HFFc6 (cell line): ENCODE results near the gene CFAP43. TPM values are rescaled to one million over a fixed set of nuclear protein-coding genes. Genes with fewer than 3 reads are reported as not detected.

Experiments
- DNase-seq: peaks from one replicate; pipeline ENCODE4 v3.0.0-alpha.2; 2018
- H3K27ac Mint-ChIP-seq: 2 replicates; pipeline ENCODE4 v1.8.0; 2020; ENCODE audit warnings: mild to moderate bottlenecking, mixed read lengths
- H3K27me3 Mint-ChIP-seq: 2 replicates; pipeline ENCODE4 v1.8.0; 2021; ENCODE audit warnings: mild to moderate bottlenecking, moderate library complexity, mixed read lengths; ENCODE audit not compliant: insufficient read depth
- H3K36me3 Mint-ChIP-seq: 2 replicates; pipeline ENCODE4 v1.8.0; 2021; ENCODE audit warnings: low read depth, mixed read lengths
- H3K4me1 Mint-ChIP-seq: 2 replicates; pipeline ENCODE4 v1.8.0; 2020; ENCODE audit warnings: low read depth, mixed read lengths
- H3K4me3 Mint-ChIP-seq: 2 replicates; pipeline ENCODE4 v1.8.0; 2020; ENCODE audit warnings: mild to moderate bottlenecking, moderate library complexity, mixed read lengths
- H3K9me3 Mint-ChIP-seq: 2 replicates; pipeline ENCODE4 v1.8.0; 2020; ENCODE audit warnings: mild to moderate bottlenecking, mixed read lengths
- total RNA-seq, 6 experiments: library from RNA; stranded (reverse); fragmentation: NEBNext Ultra II Directional; extraction: Animal tissue kit (Norgen Biotek cat#: 25700); gene quantifications; 2 replicates in 1 of 6; 3 replicates in 5 of 6; pipeline ENCODE4 v1.2.3, GENCODE V29; 2021
- TF ChIP-seq, protein P1 (sequence below): fragments of 200-600 bp; sonication (generic); IDR thresholded peaks from 2 replicates; pipeline ENCODE4 v1.5.0; 2021; ENCODE audit warnings: antibody characterized with exemption, mild to moderate bottlenecking

CFAP43 gene
- total RNA-seq, 6 experiments from 2014 or later: 0.14 TPM; not detected in 5

DNA sequence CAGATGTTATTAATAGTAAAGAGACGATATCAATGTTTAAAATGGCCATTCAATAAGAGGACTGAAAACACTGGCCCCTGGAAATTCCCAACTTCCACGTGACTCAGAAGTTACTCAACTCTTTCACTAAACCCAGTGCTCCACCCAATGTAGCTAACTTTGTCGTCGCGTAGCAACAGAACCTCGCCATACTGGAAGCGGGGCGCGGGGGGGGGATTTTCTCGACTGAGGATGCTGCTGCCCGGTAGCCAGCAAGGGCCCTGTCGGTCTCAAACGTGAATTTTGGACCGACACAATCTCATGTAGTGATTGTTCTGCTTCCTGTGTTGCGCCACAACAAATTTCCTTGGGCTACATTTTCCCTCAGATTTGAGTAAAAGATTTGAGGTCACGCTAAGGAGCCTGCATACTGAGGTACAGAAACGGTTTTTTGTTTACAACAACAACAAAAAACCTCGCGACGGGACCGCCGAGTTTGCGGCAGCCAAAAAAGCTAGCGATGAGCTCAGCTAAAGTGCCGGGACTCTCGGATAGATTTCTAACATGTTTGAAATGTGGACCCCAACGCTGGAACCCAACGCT, 111.2 kb downstream of the CFAP43 start:
- Mint-ChIP-seq H3K36me3 (no peaks in the 10 kb centered on the region; the same call in 1 of the 2 replicates), H3K4me3 (peak overlapping the region; percentile 92), H3K4me1 (peaks cover 61% of the 10 kb centered on the region), H3K27ac (peak overlapping the region; percentile 100), H3K27me3 (peaks cover 3% of the 10 kb centered on the region; the same call in 1 of the 2 replicates), H3K9me3 (no peaks in the 10 kb centered on the region)
- TF ChIP-seq, protein P1, sequence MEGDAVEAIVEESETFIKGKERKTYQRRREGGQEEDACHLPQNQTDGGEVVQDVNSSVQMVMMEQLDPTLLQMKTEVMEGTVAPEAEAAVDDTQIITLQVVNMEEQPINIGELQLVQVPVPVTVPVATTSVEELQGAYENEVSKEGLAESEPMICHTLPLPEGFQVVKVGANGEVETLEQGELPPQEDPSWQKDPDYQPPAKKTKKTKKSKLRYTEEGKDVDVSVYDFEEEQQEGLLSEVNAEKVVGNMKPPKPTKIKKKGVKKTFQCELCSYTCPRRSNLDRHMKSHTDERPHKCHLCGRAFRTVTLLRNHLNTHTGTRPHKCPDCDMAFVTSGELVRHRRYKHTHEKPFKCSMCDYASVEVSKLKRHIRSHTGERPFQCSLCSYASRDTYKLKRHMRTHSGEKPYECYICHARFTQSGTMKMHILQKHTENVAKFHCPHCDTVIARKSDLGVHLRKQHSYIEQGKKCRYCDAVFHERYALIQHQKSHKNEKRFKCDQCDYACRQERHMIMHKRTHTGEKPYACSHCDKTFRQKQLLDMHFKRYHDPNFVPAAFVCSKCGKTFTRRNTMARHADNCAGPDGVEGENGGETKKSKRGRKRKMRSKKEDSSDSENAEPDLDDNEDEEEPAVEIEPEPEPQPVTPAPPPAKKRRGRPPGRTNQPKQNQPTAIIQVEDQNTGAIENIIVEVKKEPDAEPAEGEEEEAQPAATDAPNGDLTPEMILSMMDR: no peak
- peak; percentile 95 for DNase-seq

DNA sequence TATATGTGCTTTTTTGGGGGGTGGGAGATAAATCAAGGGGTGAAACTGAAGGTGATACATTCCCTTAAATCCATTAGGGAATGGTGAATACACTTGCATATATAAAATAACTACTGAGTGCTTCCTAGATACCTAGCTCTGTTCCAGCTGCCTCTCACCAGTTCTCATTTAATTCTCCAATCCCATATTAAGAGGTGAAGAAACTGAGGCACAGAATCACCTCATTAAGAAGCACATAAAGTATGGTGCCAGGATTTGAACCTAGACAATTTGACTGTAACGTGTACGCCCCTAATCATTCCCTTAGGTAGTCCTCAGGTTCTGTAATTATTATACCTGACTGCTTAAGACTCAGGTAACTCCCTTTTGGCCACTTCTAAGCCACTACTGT, 111.7 kb downstream of the CFAP43 start:
- DNase-seq: no peak
- Mint-ChIP-seq H3K4me3 (peak overlapping the region; percentile 92), H3K9me3 (no peaks in the 10 kb centered on the region), H3K36me3 (no peaks in the 10 kb centered on the region; the same call in 1 of the 2 replicates), H3K4me1 (peaks cover 64% of the 10 kb centered on the region), H3K27me3 (peaks cover 3% of the 10 kb centered on the region; the same call in 1 of the 2 replicates), H3K27ac (peak overlapping the region; percentile 100)
- TF ChIP-seq, protein P1: no peak

DNA sequence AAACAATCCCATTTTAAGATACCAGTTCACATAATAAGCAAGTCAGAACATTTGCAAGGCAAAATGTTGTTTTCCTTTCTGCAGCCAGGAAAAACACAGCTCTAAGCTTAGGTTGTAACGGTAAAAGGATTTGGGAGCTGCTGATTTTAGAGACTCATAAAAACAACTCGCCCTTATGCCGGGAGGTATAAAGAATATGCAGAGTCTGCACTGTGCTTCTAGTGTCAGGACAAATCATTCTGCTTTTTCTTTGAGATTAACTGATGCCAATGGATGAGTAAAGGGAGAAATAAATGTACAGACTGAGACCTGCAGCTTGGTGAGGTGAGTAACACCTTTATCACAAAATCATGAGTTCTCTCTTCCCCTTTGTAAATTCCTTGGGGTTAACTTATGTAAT, 112.2 kb downstream of the CFAP43 start:
- Mint-ChIP-seq H3K4me3 (peak overlapping the region; percentile 92), H3K36me3 (no peaks in the 10 kb centered on the region), H3K4me1 (peaks cover 68% of the 10 kb centered on the region), H3K9me3 (no peaks in the 10 kb centered on the region), H3K27me3 (peaks cover 3% of the 10 kb centered on the region; the same call in 1 of the 2 replicates), H3K27ac (peak overlapping the region; percentile 100)
- DNase-seq: no peak
- TF ChIP-seq, protein P1: no peak

DNA sequence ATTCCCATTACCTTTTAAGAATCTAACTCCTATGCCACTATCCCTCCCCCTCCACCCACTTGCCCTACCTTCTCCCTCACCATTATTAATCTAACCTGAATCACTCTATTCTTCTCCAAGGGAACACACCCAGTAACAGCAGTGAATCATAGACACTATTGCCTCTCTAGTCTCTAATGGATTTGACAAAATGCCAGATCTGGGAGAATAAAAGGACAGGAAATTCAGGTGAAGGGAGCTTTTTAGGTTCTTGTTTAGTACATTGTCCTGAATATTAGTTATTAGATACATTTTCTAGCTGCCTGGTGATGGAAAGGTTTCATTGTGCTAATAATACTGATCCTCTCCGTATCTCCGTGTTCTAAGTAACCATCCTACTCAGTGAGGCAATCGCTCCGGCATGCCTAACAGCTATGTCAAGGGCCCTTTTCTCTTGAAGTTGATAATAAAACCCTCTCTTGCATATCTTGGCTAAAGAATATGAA, 114.3 kb downstream of the CFAP43 start:
- H3K4me1 Mint-ChIP-seq: peaks cover 64% of the 10 kb centered on the region
- peak; percentile 63 for DNase-seq
- no peaks in the 10 kb centered on the region for H3K36me3 Mint-ChIP-seq
- H3K4me3 Mint-ChIP-seq: no peak overlapping the region; the same call in 1 of the 2 replicates
- TF ChIP-seq, protein P1: no peak
- no peaks in the 10 kb centered on the region for H3K9me3 Mint-ChIP-seq
- H3K27ac Mint-ChIP-seq: peak overlapping the region; percentile 59; the same call in 1 of the 2 replicates
- peaks cover 3% of the 10 kb centered on the region; the same call in 1 of the 2 replicates for H3K27me3 Mint-ChIP-seq

DNA sequence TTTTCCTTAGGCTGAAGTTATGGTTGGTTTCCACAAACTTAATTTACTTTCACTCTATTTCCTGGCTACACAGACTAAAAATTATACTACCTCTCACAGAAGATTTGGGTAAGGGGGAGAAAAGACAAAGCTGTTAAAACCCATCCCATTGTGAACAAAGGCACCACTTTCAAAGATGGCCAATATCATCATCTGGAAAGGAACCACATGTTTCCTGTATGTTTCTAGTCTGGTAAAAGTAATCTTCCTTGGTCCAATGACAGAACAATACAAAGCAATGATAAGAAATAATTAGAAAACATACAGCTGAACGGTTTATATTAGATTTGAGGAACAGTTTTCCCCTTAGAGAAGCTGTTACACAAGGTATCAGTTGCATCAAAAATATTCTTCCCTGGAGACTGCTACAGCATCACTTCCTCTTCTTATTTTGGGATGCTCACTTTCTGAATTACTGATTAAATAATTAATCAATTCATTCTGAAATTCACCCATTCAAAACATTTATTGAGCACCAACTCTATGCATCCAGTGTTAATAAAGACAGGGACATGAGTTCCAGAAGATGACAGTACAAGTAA, 118.7 kb downstream of the CFAP43 start:
- Mint-ChIP-seq H3K36me3 (no peaks in the 10 kb centered on the region), H3K4me3 (no peak overlapping the region), H3K27ac (no peak overlapping the region)

More for the DNA sequence above, 118.7 kb downstream of the CFAP43 start:
- Mint-ChIP-seq H3K4me1 (peaks cover 68% of the 10 kb centered on the region), H3K27me3 (peaks cover 3% of the 10 kb centered on the region; the same call in 1 of the 2 replicates), H3K9me3 (no peaks in the 10 kb centered on the region)
- no peak for DNase-seq
- TF ChIP-seq, protein P1: no peak
